Choroid plexus epithelial cell (primary cell): ENCODE data around the gene GAPDHS.

Experiments
- DNase-seq: peaks from one replicate; pipeline ENCODE4 v3.0.0-alpha.2; 2010; ENCODE audit warnings: low read depth
- H3K4me3 ChIP-seq: 2 replicates; pipeline ENCODE4 v1.5.1; 2011; ENCODE audit warnings: low read depth, mild to moderate bottlenecking, control low read depth, low read length, moderate library complexity
- TF ChIP-seq, protein P1 (sequence below): conservative IDR thresholded peaks from 2 replicates; pipeline ENCODE4 v1.5.1; 2011; ENCODE audit warnings: low read depth, mild to moderate bottlenecking, control low read depth, inconsistent platforms, low read length, moderate library complexity

GAPDHS gene

DNA sequence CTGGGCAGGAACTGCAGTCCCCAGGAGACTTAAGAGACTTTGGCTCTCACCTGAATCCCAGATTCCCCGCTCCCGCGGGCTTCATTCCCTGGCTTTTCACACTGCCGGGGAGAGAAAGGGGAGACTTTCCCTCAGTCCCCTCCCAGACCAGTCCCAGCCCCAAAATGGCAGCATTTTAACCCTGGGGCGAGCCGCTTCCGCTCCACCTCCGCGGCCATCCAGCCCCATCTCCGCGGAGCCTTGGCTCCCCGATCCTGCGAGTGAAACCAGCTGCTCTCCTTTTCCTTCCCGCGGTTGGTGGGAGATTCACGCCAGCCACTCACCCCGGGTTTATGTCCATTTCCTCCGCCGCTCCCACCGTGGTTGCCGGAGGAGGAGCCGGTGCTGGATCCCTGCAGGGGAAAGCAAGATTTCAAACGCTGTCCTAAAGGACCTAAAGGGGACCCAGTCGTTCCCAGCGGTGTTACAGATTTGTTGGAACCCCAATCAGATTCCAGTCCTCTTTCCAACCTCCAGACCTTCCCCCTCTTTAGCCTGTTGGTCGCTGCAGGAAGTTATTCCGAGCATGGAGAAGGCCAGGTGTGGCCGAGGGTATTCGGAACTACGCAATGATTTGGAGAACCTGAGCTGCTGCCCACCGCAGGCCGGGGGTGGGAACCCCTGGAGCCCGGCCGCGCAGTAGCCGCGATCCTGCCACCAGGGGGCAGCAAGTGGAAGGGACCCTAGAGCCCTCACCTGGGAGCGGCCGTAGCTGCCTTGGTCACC lies 23.2 kb upstream of the GAPDHS start:
- DNase-seq: peak; percentile 34
- TF ChIP-seq, protein P1, sequence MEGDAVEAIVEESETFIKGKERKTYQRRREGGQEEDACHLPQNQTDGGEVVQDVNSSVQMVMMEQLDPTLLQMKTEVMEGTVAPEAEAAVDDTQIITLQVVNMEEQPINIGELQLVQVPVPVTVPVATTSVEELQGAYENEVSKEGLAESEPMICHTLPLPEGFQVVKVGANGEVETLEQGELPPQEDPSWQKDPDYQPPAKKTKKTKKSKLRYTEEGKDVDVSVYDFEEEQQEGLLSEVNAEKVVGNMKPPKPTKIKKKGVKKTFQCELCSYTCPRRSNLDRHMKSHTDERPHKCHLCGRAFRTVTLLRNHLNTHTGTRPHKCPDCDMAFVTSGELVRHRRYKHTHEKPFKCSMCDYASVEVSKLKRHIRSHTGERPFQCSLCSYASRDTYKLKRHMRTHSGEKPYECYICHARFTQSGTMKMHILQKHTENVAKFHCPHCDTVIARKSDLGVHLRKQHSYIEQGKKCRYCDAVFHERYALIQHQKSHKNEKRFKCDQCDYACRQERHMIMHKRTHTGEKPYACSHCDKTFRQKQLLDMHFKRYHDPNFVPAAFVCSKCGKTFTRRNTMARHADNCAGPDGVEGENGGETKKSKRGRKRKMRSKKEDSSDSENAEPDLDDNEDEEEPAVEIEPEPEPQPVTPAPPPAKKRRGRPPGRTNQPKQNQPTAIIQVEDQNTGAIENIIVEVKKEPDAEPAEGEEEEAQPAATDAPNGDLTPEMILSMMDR: peak; percentile 86
- H3K4me3 ChIP-seq: peak overlapping the region; percentile 26

- H3K4me3 ChIP-seq: no peak overlapping the region
- no peak for DNase-seq
- TF ChIP-seq, protein P1: no peak
Observed at GRCh38 chr19:35510626-35510964, 22.7 kb upstream of the GAPDHS start.

GRCh38 chr19:35511337-35511736 lies 21.9 kb upstream of the GAPDHS start:
- no peak for DNase-seq
- H3K4me3 ChIP-seq: no peak overlapping the region
- TF ChIP-seq, protein P1: no peak

GRCh38 chr19:35512831-35513627 lies 20.2 kb upstream of the GAPDHS start:
- DNase-seq: no peak
- TF ChIP-seq, protein P1: no peak

GRCh38 chr19:35513628-35514281 lies 19.5 kb upstream of the GAPDHS start, which contains the start of gene DMKN:
TSS of gene DMKN (minus strand) at chr19:35513649. CDS start at chr19:35513475, 174 bp downstream.
- H3K4me3 ChIP-seq: peak within 1 kb of the TSS; percentile 13
- TF ChIP-seq, protein P1: peak; percentile 10
- DNase-seq: peak; percentile 65

More at GRCh38 chr19:35512831-35513627, 20.2 kb upstream of the GAPDHS start:
- no peak overlapping the region for H3K4me3 ChIP-seq

- TF ChIP-seq, protein P1: no peak
- DNase-seq: peak; percentile 34
- peak overlapping the region; percentile 13 for H3K4me3 ChIP-seq
Observed at GRCh38 chr19:35514282-35514809, 18.9 kb upstream of the GAPDHS start.
